ENCODE data around the gene NPAS2.

Gene NPAS2

GRCh38 chr2:100945930-100946607 lies 126.1 kb downstream of the NPAS2 start:
- DNase-seq = no peak

DNA sequence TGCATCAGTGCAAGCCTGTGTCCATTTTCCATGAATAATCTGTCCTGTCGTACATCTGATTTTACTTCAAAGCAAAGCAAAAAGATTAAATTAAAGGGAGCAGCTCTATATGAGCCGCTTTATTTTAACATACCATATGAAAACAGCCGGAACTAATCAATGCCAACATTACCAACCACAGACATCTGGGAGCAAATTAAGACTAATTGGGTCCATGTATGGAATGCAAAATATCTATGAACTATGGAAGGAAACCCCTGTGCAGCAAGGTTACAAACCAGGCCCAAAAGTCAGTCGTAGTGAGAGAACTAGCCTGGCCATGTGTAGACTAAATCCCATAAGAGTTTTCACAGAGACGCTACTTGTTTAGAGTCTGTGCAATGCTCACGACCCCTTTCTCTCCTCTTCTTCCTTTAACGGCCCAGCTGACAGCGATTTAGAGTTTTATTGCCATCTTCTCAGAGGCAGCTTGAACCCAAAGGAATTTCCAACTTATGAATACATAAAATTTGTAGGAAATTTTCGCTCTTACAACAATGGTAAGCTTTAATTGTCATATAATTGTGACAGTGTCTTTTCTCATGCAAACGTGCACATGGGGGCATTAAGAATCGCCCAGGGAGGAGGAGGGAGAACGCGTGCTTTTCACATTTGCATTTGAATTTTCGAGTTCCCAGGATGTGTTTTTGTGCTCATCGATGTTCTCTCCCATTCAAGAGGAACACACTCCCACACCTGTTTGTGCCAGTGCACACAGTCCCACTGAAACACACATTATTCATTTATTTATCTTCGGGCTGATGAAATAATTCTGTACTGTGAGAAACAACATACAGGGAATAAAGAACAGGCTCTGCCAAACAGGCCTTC lies 129.2 kb downstream of the NPAS2 start:
- DNase-seq = no peak

DNA sequence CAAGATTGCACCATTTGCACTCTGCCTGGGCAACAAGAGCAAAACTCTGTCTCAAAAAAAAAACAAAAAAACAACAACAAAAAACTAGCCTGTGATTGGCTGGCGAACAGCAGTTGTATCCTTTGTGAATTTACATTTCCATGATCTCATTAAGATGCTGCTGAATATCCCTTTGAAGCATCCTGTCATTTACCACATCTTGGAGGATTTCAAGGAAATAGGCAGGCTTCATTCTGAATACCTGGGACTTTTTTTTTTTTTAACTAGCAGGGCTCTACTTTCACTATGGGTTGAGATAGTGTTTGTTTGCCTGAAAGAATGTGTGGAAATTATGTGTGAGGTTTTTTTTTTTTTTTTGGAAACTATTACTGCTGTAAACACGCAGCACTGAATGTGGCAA lies 132.6 kb downstream of the NPAS2 start:
- DNase-seq = no peak

DNA sequence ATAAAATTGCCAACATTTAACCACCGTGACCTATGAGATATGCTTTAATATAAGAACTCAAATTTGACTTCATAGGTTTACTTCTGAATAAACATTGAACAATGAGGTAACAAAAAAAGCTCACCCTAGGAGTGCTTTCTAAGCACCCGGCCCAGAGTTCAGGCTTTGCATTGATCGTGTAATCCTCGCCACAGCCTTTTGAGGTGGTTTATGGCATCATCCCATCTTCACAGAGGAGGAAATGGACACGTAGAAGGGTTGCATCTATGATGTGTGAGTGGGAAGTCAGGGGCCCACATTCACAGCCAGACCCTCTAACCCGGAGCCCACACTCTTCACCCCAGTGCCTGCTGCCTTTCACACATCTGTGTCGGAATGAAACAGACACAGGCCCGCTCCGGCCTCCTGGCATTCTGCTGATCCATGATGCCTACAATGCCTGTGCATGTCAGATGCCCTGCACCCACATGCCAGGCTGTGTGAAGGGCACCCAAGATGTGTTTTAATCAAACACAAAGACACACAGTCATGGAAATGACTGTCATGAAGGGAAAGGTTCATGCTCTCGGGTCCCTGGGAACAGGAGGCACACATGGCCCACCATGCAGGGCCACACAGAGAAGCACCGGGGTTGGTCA lies 133.6 kb downstream of the NPAS2 start:
- no peak for DNase-seq

- no peak for DNase-seq
These were observed 134.1 kb downstream of the NPAS2 start for GRCh38 chr2:100954044-100954420.

- no peak for DNase-seq
These were observed 135.3 kb downstream of the NPAS2 start for GRCh38 chr2:100955226-100955625.

DNA sequence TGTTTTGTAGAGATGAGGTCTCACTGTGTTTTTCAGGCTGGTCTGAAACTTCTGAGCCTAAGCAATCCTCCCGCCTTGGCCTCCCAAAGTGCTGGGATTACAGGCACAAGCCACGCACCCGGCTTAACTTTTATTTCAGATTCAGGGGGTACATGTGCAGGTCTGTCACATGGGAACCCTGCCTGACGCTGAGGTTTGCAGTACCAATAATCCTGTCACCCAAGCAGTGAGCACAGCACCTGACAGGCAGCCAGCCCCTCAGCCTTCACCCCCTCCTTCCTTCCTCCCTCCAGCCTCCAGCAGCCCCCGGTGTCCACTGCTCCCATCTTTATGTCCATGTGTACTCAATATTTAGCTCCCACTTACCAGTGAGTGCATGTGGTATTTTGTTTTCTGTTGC lies 136.1 kb downstream of the NPAS2 start:
- DNase-seq = no peak

DNA sequence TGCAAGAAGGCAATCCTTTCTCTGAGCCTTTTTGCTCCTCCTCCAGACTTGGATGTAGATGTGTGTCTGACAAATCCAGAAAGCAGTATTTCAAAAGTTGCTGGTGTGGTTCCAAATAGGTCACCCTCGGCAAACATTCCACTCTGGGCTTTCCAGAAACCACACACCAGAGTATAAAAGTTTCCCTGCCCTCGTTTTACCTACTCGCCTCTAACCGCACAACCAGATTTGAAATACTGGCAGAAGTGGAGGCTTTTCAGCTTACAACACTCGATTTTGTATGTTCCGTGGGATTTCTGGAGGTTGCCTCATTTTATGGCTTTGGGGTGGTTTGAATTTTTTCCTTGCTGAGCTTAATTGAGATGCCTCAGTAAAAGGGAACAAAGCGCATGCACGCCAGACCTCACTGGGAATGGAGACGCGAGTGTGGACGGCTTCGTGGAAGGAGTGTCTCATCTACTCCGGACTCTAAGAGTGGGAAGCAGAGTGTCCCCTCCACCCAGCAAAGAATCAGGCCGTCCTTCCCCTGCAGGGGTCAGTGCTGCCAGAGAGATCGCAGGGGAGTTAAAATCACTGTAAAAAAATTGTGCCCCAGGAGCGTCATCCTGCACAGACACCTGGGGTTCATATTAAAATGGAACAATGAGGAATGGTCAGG lies 138.2 kb downstream of the NPAS2 start:
- no peak for DNase-seq

- DNase-seq = no peak
These were observed 139.4 kb downstream of the NPAS2 start for GRCh38 chr2:100959225-100959880.

DNA sequence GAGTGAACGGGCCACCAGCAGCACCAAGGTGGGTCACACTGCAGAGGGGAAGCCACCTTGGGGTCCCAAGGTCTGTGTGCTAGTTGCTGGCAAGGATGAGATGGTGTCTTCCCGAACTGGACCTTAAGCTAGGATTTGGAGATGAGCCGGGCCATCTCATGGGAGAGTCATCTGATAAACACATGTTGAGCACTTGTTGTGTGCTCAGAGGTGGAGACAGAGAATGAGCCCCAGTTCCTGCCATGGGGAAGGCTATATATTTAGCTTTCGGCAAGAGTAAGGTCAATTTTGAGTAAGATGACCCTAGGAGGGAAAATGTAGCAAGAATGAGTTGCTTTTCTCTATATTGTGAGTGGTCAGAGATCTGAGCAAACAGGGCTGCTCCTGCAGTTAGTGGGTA lies 140.7 kb downstream of the NPAS2 start:
- no peak for DNase-seq

GRCh38 chr2:100962366-100963025 lies 142.6 kb downstream of the NPAS2 start:
- no peak for DNase-seq

DNA sequence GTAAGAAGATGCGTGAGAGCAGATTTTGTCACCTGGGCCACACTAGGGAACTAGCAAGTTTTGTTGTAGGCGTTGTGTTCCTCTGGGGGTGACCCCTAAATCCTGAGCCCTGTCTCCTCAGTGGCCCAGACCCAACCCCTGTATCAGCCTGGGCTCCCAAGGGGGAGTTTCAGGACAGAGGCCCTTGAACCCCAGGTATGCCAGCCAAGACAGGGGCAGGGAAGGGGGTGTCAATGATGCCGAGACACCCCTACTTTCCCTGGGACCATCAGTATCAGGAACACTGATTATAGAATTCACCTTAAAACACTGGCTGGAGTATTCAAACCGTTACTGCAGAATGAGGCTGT lies 143.1 kb downstream of the NPAS2 start:
- no peak for DNase-seq

- DNase-seq = no peak
These were observed 144.3 kb downstream of the NPAS2 start for GRCh38 chr2:100964222-100964621.

DNA sequence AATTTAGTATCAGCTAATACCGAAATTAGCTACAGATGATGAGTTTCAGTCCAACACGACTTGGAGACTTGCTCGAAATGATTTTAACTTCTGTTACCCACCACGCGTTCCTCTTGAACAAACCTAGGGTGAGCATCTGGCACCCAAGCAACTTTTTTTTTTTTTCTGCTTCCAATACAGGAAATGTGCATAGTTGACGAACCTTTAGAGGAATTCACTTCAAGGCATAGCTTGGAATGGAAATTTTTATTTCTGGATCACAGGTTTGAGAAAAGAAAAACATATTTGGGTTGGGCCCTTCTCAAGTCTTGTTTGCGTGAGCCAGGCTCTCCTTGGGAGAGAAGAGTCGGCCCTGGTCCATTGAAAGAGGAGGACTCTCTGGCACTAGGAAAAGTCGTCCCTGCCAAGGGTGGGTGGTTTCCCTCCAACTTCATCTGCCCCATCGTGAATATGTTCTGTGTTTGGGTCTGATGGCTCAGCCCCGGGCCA lies 144.8 kb downstream of the NPAS2 start:
- DNase-seq = no peak

GRCh38 chr2:100965596-100965995 lies 145.7 kb downstream of the NPAS2 start:
- no peak for DNase-seq

- DNase-seq = no peak
These were observed 147.8 kb downstream of the NPAS2 start for GRCh38 chr2:100967716-100968115.

- no peak for DNase-seq
These were observed 148.5 kb downstream of the NPAS2 start for GRCh38 chr2:100968146-100969145.

DNA sequence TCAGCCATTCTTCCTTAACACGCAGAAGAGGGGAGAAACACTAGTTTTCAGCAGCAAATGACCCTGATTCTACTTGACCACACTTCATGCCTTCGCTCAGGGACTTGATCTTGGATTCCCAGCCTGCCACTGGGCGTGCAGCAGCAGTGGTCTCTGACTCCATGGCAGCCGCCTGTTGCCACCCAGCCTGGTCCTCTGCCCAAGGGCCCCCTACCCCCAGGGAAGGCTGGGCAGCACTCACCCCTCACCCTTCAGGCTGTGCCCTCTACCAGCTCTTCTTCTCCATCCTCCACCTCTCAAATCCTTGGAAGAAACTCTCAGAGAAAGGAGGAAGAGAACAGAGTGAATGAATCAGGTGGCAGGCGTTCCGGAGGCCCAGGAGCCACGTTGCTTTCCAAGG lies 150.1 kb downstream of the NPAS2 start:
- no peak for DNase-seq

GRCh38 chr2:100971221-100971620 lies 151.3 kb downstream of the NPAS2 start:
- no peak for DNase-seq

DNA sequence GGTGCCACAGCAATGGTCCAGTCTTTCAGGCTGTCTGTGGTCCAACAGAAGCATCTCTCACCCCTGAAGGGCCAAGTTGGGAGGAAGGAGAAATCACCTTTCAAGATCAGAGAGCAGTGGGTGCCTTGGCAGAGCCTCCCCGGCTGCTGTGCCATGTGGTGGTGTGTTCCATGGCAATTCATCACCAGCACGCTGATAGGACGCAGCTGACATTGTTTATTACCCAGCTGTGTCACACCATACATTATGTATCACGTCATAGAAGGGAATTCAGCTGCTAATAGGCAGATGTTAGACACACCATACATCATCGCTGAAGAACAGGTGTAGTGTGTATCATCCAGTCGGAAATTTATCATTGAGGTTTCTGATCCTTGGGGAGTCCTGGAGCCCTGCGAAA lies 152.5 kb downstream of the NPAS2 start:
- no peak for DNase-seq

Data from T-helper 2 cell (primary cell).